H1 (cell line): ENCODE measurements around the gene HMGA1. TPM values are rescaled to one million over a fixed set of nuclear protein-coding genes. Genes with fewer than 3 reads are reported as not detected.
A peak's percentile ranks its signal among the peaks of the same experiment; 100 is the strongest.

Source experiments
- CTCF ChIA-PET: fragments of 300-600 bp; sonication (Branson Sonifier 250); formaldehyde crosslinking; loops from one replicate; lab custom pipeline; 2021; ENCODE audit not compliant: partially characterized antibody; lab: Charles Lee
- POLR2A ChIA-PET: fragments of 300-600 bp; sonication (Branson Sonifier 250); formaldehyde crosslinking; loops from one replicate; lab custom pipeline; 2021; ENCODE audit warnings: inconsistent platforms; ENCODE audit not compliant: partially characterized antibody; lab: Charles Lee
- DNase-seq, 2 experiments: peaks; one replicate each; pipeline versions ENCODE4 v3.0.0 to v3.0.0-alpha.2; 2010 to 2022; ENCODE audit warnings: low spot score in 2 of 2, low read depth in 1 of 2, mixed read lengths in 1 of 2
- FAIRE-seq: peaks from 2 replicates; lab custom pipeline; 2011; peaks lifted over from hg19 to GRCh38; lab: Jason Lieb, UNC
- H2AFZ ChIP-seq: 2 replicates; pipeline ENCODE4 v1.8.1; 2012; ENCODE audit warnings: low read length, inconsistent platforms
- H2AK5ac ChIP-seq: 2 replicates; pipeline ENCODE4 v1.6.1; 2013; ENCODE audit warnings: low read depth, low read length
- H2BK120ac ChIP-seq: replicated peaks from 2 replicates; pipeline ENCODE3; 2013; ENCODE audit warnings: low read depth, low read length, inconsistent platforms
- H2BK12ac ChIP-seq: 2 replicates; pipeline ENCODE4 v1.6.1; 2013; ENCODE audit warnings: low read depth, low read length
- H2BK15ac ChIP-seq: 2 replicates; pipeline ENCODE4 v1.6.1; 2013; ENCODE audit warnings: low read length
- H2BK20ac ChIP-seq: 2 replicates; pipeline ENCODE4 v1.6.1; 2013; ENCODE audit warnings: low read length
- H2BK5ac ChIP-seq: 2 replicates; pipeline ENCODE4 v1.6.1; 2013; ENCODE audit warnings: low read depth, low read length
- H3K14ac ChIP-seq: 2 replicates; pipeline ENCODE4 v1.6.1; 2013; ENCODE audit warnings: inconsistent platforms; ENCODE audit not compliant: insufficient read length
- H3K18ac ChIP-seq: 2 replicates; pipeline ENCODE4 v1.6.1; 2013; ENCODE audit warnings: low read length; ENCODE audit errors: extremely low read depth
- H3K23ac ChIP-seq: 2 replicates; pipeline ENCODE4 v1.6.1; 2013; ENCODE audit warnings: inconsistent platforms; ENCODE audit not compliant: insufficient read length
- H3K23me2 ChIP-seq: 2 replicates; pipeline ENCODE4 v1.6.1; 2013; ENCODE audit warnings: low read depth, low read length
- H3K27ac ChIP-seq: 2 replicates; pipeline ENCODE4 v1.6.1; 2011; ENCODE audit warnings: low read depth, low read length, inconsistent platforms
- H3K27me3 ChIP-seq, 4 experiments: replicated peaks in 1 of 4; 1 replicate in 1 of 4; 2 replicates in 3 of 4; pipeline versions ENCODE4 v1.6.1 to v1.8.1; 2011 to 2013; ENCODE audit warnings: low read length in 3 of 4, mild to moderate bottlenecking in 3 of 4, inconsistent platforms in 2 of 4, mixed read lengths in 2 of 4, moderate library complexity in 1 of 4; ENCODE audit not compliant: control insufficient read depth in 3 of 4, insufficient read depth in 3 of 4; ENCODE audit errors: extremely low read depth in 1 of 4
- H3K36me3 ChIP-seq, 4 experiments: 2 replicates each; pipeline versions ENCODE4 v1.6.1 to v1.8.1; 2011 to 2013; ENCODE audit warnings: mild to moderate bottlenecking in 4 of 4, low read length in 3 of 4, moderate library complexity in 2 of 4, control low read depth in 1 of 4, inconsistent platforms in 1 of 4; ENCODE audit not compliant: insufficient read depth in 4 of 4, control insufficient read depth in 2 of 4
- H3K4ac ChIP-seq: replicated peaks from 2 replicates; pipeline ENCODE3; 2013; ENCODE audit warnings: low read length, low read depth, mixed read lengths, inconsistent platforms; ENCODE audit not compliant: insufficient read length
- H3K4me1 ChIP-seq, 4 experiments: replicated peaks in 1 of 4; 1 replicate in 1 of 4; 2 replicates in 3 of 4; pipeline versions ENCODE4 v1.6.1 to v1.8.1; 2011 to 2013; ENCODE audit warnings: low read length in 3 of 4, inconsistent platforms in 2 of 4, mixed read lengths in 1 of 4; ENCODE audit not compliant: insufficient read depth in 4 of 4, control insufficient read depth in 3 of 4
- H3K4me2 ChIP-seq, 2 experiments: 2 replicates each; pipeline versions ENCODE4 v1.6.1 to v1.8.1; 2011 to 2013; ENCODE audit warnings: low read depth in 2 of 2, low read length in 2 of 2, control low read depth in 1 of 2, inconsistent platforms in 1 of 2, mild to moderate bottlenecking in 1 of 2; ENCODE audit not compliant: insufficient read depth in 1 of 2
- H3K4me3 ChIP-seq, 4 experiments: fragments of 200-600, 300-600 bp in 1 of 4; sonication (generic), shearing (Covaris generic), sonication (Bioruptor Twin) in 1 of 4; 2 replicates each; pipeline versions ENCODE4 v1.5.1 to v1.8.1; 2011 to 2016; ENCODE audit warnings: low read length in 4 of 4, low read depth in 3 of 4, control low read depth in 2 of 4, inconsistent platforms in 2 of 4, mild to moderate bottlenecking in 2 of 4, mixed read lengths in 1 of 4, moderate library complexity in 1 of 4; ENCODE audit not compliant: insufficient read depth in 2 of 4; ENCODE audit errors: extremely low read depth in 1 of 4
- H3K56ac ChIP-seq: replicated peaks from 2 replicates; pipeline ENCODE3; 2013; ENCODE audit warnings: low read depth, mild to moderate bottlenecking, mixed read lengths, low read length, inconsistent platforms; ENCODE audit not compliant: insufficient read length
- H3K79me1 ChIP-seq: 2 replicates; pipeline ENCODE4 v1.6.1; 2013; ENCODE audit warnings: low read depth, low read length, control low read depth
- H3K79me2 ChIP-seq, 2 experiments: 2 replicates each; pipeline versions ENCODE4 v1.6.1 to v1.8.1; 2012 to 2013; ENCODE audit warnings: low read length in 2 of 2, mild to moderate bottlenecking in 2 of 2, inconsistent platforms in 1 of 2; ENCODE audit not compliant: insufficient read depth in 2 of 2, control insufficient read depth in 1 of 2
- H3K9ac ChIP-seq, 4 experiments: replicated peaks in 1 of 4; 1 replicate in 1 of 4; 2 replicates in 3 of 4; pipeline versions ENCODE4 v1.6.1 to v1.8.1; 2011 to 2013; ENCODE audit warnings: low read depth in 3 of 4, low read length in 3 of 4, control low read depth in 2 of 4, mild to moderate bottlenecking in 2 of 4, moderate library complexity in 2 of 4, inconsistent platforms in 1 of 4; ENCODE audit errors: extremely low read depth in 1 of 4
- H3K9me3 ChIP-seq, 2 experiments: 2 replicates each; pipeline versions ENCODE4 v1.6.1 to v1.8.1; 2012 to 2013; ENCODE audit warnings: mild to moderate bottlenecking in 2 of 2, moderate library complexity in 2 of 2, control low read depth in 1 of 2, inconsistent platforms in 1 of 2, low read depth in 1 of 2, low read length in 1 of 2, mixed read lengths in 1 of 2; ENCODE audit not compliant: insufficient read depth in 2 of 2
- H4K20me1 ChIP-seq, 2 experiments: replicated peaks in 1 of 2; 2 replicates each; pipeline versions ENCODE3 to v1.8.1; 2011 to 2013; ENCODE audit warnings: inconsistent platforms in 2 of 2, low read length in 2 of 2, mild to moderate bottlenecking in 1 of 2; ENCODE audit not compliant: insufficient read depth in 2 of 2, control insufficient read depth in 1 of 2
- H4K5ac ChIP-seq: 2 replicates; pipeline ENCODE4 v1.6.1; 2013; ENCODE audit warnings: low read length, low read depth, mixed read lengths, inconsistent platforms; ENCODE audit not compliant: insufficient read length
- H4K8ac ChIP-seq: 2 replicates; pipeline ENCODE4 v1.8.0; 2013; ENCODE audit warnings: mild to moderate bottlenecking, moderate library complexity, low read length, inconsistent platforms; ENCODE audit not compliant: insufficient read depth; ENCODE audit errors: extremely low read depth
- H4K91ac ChIP-seq: replicated peaks from 2 replicates; pipeline ENCODE3; 2013; ENCODE audit warnings: low read length, mixed read lengths, inconsistent platforms; ENCODE audit not compliant: insufficient read length
- CBX8 ChIP-seq: fragments of 300-800, 300-1000 bp; sonication (generic); IDR thresholded peaks from 2 replicates; pipeline ENCODE4 v1.7.1; 2016; ENCODE audit warnings: low read depth, low read length, borderline replicate concordance
- HDAC6 ChIP-seq: IDR thresholded peaks from one replicate; pipeline ENCODE4 v1.7.1; 2012; ENCODE audit warnings: low read depth, mild to moderate bottlenecking, inconsistent platforms, low read length, moderate library complexity
- KDM4A ChIP-seq: IDR thresholded peaks from one replicate; pipeline ENCODE4 v1.7.1; 2012; ENCODE audit warnings: low read depth, mild to moderate bottlenecking, moderate library complexity, low read length, inconsistent platforms; ENCODE audit not compliant: severe bottlenecking
- RBBP5 ChIP-seq: IDR thresholded peaks from 2 replicates; pipeline ENCODE4 v1.7.1; 2012; ENCODE audit warnings: low read depth, mild to moderate bottlenecking, inconsistent platforms, low read length, moderate library complexity, borderline replicate concordance
- RXRA ChIP-seq: IDR thresholded peaks from 2 replicates; pipeline ENCODE4 v1.6.1; 2011; ENCODE audit warnings: low read depth, mild to moderate bottlenecking, low read length, moderate library complexity; ENCODE audit not compliant: insufficient read depth
- SAP30 ChIP-seq: fragments of 300-600 bp; sonication (generic); IDR thresholded peaks from 2 replicates; pipeline ENCODE4 v1.7.1; 2012; ENCODE audit warnings: low read length, moderate library complexity, mild to moderate bottlenecking, inconsistent platforms; ENCODE audit not compliant: insufficient read depth, insufficient replicate concordance
- TBP ChIP-seq: IDR thresholded peaks from 2 replicates; pipeline ENCODE4 v1.6.1; 2011; ENCODE audit warnings: low read depth, low read length, improper control_type of control experiment
- TCF12 ChIP-seq: IDR thresholded peaks from 2 replicates; pipeline ENCODE4 v1.6.1; 2011; ENCODE audit warnings: low read depth, mild to moderate bottlenecking, low read length
- WGBS, 2 experiments: shearing (Covaris generic) in 1 of 2; methylation state at CpG; one replicate each; pipeline versions ENCODE4 v1.1.6 to v1.1.7; 2013 to 2015; ENCODE audit warnings: low lambda C conversion rate in 2 of 2, mixed read lengths in 2 of 2, inconsistent platforms in 1 of 2, low coverage in 1 of 2, missing lambda C conversion rate in 1 of 2; ENCODE audit not compliant: insufficient replicate concordance in 2 of 2, insufficient coverage in 1 of 2, insufficient read length in 1 of 2; ENCODE audit errors: extremely low coverage in 1 of 2, missing lambda C conversion rate in 1 of 2; 5-methylcytosine and 5-hydroxymethylcytosine counted together
- polyA plus RNA-seq, 7 experiments: library from polyadenylated mRNA; depleted of rRNA in 3 of 7; stranded (reverse) in 5 of 7; unstranded in 2 of 7; fragments of >200 nt in 5 of 7; fragments of 200-250 nt in 2 of 7; gene quantifications; 1 replicate in 5 of 7; 2 replicates in 1 of 7; 4 replicates in 1 of 7; pipeline versions ENCODE4 v1.2.1 to v1.2.3, GENCODE V29; 2011 to 2013; ENCODE audit warnings: missing spikeins in 2 of 7, mixed read lengths in 2 of 7
- total RNA-seq: library from RNA; stranded (reverse); fragmentation: NEBNext Ultra II Directional; extraction: Animal tissue kit (Norgen Biotek cat#: 25700); gene quantifications from 2 replicates; pipeline ENCODE4 v1.2.1, GENCODE V29; 2021
- TF ChIP-seq, protein P1 (sequence below): IDR thresholded peaks from 2 replicates; pipeline ENCODE4 v1.6.1; 2012; ENCODE audit warnings: low read length, inconsistent platforms

The HMGA1 gene
- total and polyA plus RNA-seq, 2 of the 8 experiments (the other 6 are each of a cell fraction or from before 2014, with no cell fraction given): 1,557 to 2,636 TPM

DNA sequence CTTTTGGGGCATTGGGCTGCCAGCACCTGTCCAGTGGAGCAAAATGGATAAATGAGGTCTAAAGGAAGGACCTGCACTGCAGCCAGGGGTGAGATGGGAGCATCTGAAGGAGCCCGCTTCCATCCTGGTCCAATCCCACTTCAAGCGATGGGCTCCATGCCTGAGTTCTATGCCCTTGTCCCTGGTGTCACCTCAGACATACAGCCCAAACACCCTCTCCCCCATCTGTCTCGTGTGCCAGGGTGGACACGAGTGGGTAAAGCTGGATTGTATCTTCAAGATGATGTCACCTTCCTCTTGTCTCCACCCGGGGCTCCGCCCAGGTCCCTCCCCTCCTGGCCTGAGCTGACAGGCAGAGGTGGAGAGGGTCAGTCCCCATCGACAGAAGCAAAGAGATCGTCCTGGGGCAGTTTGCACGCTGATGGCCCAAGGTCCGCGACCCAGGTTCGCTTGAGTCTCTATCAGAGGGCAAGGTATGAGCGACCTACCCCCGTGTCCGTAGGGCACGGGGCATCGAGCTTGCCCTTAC is 11.6 kb downstream of the HMGA1 start:
- Histone ChIP-seq H3K56ac (no peak overlapping the region), H4K5ac (no peak overlapping the region), H3K27ac (no peak overlapping the region; the same call in 1 of the 2 replicates), H3K36me3 (peaks cover 9 to 18% (median 13%) of the 10 kb centered on the region in 4 experiments), H3K23ac (no peak overlapping the region), H3K4ac (no peak overlapping the region), H3K18ac (no peak overlapping the region), H3K9ac (peak overlapping the region in 3 of 4 experiments; percentile 37 to 52 (median 48); a peak in 4 of 7 replicates), H4K20me1 (peaks cover 21 to 27% of the 10 kb centered on the region in 2 experiments), H3K14ac (no peak overlapping the region), H2AFZ (peak overlapping the region; percentile 7; the same call in 1 of the 2 replicates), H3K27me3 (no peaks in the 10 kb centered on the region; a peak in 2 of 7 replicates), H3K4me2 (peak overlapping the region; percentile 82 to 99), H3K79me2 (no peaks in the 10 kb centered on the region), H2BK15ac (peak overlapping the region; percentile 83; the same call in 1 of the 2 replicates), H4K91ac (no peak overlapping the region), H3K4me3 (peak overlapping the region; percentile 40 to 83 (median 72)), H2BK20ac (no peak overlapping the region; the same call in 1 of the 2 replicates), H3K79me1 (no peaks in the 10 kb centered on the region), H2BK12ac (peak overlapping the region; percentile 55; the same call in 1 of the 2 replicates), H2BK5ac (peak overlapping the region; percentile 78; the same call in 1 of the 2 replicates), H3K9me3 (no peaks in the 10 kb centered on the region), H3K23me2 (peaks cover 7% of the 10 kb centered on the region), H2BK120ac (no peak overlapping the region), H3K4me1 (peaks cover 0 to 13% (median 8%) of the 10 kb centered on the region in 4 experiments; a peak in 6 of 7 replicates), H2AK5ac (0 out of 2 replicates have a peak overlapping the region, but pooled peaks have one; percentile 29), H4K8ac (no peak overlapping the region)
- ChIA-PET CTCF (interaction anchor here (0.6 to 5.8 kb wide), 15 partner anchors 8 to 361 kb away, joined by 3 to 62 read pairs (median 4); partner anchors contain the start of gene PACSIN1), POLR2A (interaction anchor here (0.6 to 11.0 kb wide), 22 partner anchors 8 to 637 kb away, joined by 3 to 212 read pairs (median 6); partner anchors contain the start of genes HMGA1, ILRUN, NUDT3 and RPS10)
- FAIRE-seq (no peak), DNase-seq (peak in 1 of 2 experiments; percentile 76)
- WGBS, 2 experiments: 16% methylated on average over 12 of the region's 17 CpGs; no CpG with 5 or more reads in 1 of the 2 experiments
- TF ChIP-seq SAP30 (peak; percentile 67), RXRA (no peak), KDM4A (no peak), TBP (0 out of 2 replicates have a peak, but pooled peaks have one; percentile 18), HDAC6 (no peak), RBBP5 (no peak), TCF12 (no peak), CBX8 (no peak)
- TF ChIP-seq, protein P1, sequence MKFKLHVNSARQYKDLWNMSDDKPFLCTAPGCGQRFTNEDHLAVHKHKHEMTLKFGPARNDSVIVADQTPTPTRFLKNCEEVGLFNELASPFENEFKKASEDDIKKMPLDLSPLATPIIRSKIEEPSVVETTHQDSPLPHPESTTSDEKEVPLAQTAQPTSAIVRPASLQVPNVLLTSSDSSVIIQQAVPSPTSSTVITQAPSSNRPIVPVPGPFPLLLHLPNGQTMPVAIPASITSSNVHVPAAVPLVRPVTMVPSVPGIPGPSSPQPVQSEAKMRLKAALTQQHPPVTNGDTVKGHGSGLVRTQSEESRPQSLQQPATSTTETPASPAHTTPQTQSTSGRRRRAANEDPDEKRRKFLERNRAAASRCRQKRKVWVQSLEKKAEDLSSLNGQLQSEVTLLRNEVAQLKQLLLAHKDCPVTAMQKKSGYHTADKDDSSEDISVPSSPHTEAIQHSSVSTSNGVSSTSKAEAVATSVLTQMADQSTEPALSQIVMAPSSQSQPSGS: peak; percentile 31; the same call in 1 of the 2 replicates
